Measurements from ENCODE around the gene TMEM8B.

The TMEM8B gene

DNA sequence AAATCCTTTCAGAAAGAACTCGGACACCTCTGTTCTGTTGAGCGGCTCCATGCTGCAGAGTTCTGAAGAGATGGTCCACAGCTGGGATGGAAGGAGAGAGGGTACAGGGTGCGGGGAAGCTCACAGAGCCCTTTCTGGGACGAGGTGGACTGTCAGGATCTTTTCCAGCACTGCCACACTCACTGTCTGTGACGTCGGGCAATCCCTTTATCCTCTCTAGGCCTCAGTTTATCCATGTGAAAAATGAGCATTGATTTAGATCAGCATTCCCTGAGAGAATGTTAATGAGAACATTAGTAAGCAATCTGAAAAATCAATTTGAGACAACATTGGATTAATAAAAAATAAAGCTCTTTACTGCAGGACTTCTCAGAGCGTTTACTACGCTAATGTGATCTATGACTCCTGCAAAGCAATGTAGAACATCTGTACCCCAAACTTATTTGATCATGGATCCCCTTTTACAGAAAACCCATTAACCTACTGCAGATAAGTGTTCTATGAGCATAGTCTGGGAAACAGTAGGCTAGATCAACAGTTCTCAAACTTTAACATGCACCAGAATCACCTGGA, 41.4 kb downstream of the TMEM8B start, which contains the start of gene OR13J1:
Gene OR13J1 (minus strand): TSS at position 51 of the 573 bp plus-strand sequence. CDS start 0 bp downstream, at position 51.
- Histone ChIP-seq H3K23ac (ENCODE audit: low read length) (no peak within 1 kb of the TSS), H2AK5ac (ENCODE audit: low read length) (no peak within 1 kb of the TSS), H4K91ac (ENCODE audit: low read depth, low read length) (no peak within 1 kb of the TSS), H3K4ac (ENCODE audit: low read depth, low read length) (no peak within 1 kb of the TSS), H3K79me1 (ENCODE audit: low read length) (no peaks in the 10 kb centered on the region), H3K18ac (ENCODE audit: low read length) (no peak within 1 kb of the TSS), H3K14ac (ENCODE audit: low read length) (no peak within 1 kb of the TSS), H3K9me3 (ENCODE audit: insufficient read depth, low read depth, low read length) (peaks cover 4% of the 10 kb centered on the region), H3K4me2 (ENCODE audit: low read length) (no peak within 1 kb of the TSS), H2BK120ac (ENCODE audit: insufficient read depth, low read length, poor library complexity) (no peak within 1 kb of the TSS), H3K9ac (ENCODE audit: low read length) (no peak within 1 kb of the TSS), H4K8ac (ENCODE audit: low read depth, low read length) (no peak within 1 kb of the TSS), H4K12ac (ENCODE audit: low read depth, low read length) (no peak within 1 kb of the TSS), H3K27ac (ENCODE audit: low read depth, low read length) (no peak within 1 kb of the TSS), H3K36me3 (ENCODE audit: control insufficient read depth in 1 of 2, insufficient read depth in 2 of 2, low read length in 2 of 2) (no peaks in the 10 kb centered on the region), H2AFZ (ENCODE audit: insufficient read depth, low read length, poor library complexity) (no peak within 1 kb of the TSS), H2BK5ac (ENCODE audit: low read depth, low read length, poor library complexity) (no peak within 1 kb of the TSS), H3K4me3 (ENCODE audit: low read depth, low read length) (no peak within 1 kb of the TSS), H3K27me3 (ENCODE audit: insufficient read depth, low read length) (no peaks in the 10 kb centered on the region), H2BK12ac (ENCODE audit: low read length) (no peak within 1 kb of the TSS), H3K4me1 (ENCODE audit: control insufficient read depth in 1 of 2, insufficient read depth in 2 of 2, low read length in 2 of 2) (no peaks in the 10 kb centered on the region), H3K79me2 (ENCODE audit: control insufficient read depth, insufficient read depth, low read length, poor library complexity) (no peaks in the 10 kb centered on the region)
- no peak for DNase-seq
- WGBS (ENCODE audit: extremely low coverage, insufficient coverage, insufficient read length): no CpG with 5 or more reads among the region's 8 CpGs

DNA sequence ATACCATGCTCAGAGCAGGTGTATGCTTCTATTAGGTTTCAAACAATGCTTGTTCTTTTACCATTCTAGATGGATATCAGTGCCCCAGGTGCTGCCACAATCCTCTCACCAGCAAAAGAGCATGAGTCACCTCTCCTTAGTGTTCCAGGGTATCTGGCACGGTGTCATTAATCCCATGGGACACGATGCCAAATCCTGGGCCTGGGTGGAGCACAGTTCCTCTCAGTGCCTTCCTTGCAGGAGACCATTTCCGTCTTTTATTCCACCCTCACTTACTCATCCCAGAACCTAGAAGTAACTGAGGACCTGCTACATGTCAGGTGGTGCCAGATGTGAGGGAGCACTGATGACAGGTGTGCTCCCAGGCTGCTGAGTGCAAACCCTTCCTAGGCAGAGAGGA, 42.5 kb downstream of the TMEM8B start:
- no CpG with 5 or more reads among the region's 3 CpGs for WGBS (ENCODE audit: extremely low coverage, insufficient coverage, insufficient read length)
- H3K36me3 ChIP-seq (ENCODE audit: control insufficient read depth in 1 of 2, insufficient read depth in 2 of 2, low read length in 2 of 2): no peaks in the 10 kb centered on the region
- H3K27ac ChIP-seq (ENCODE audit: low read depth, low read length): no peak overlapping the region
- H3K79me1 ChIP-seq (ENCODE audit: low read length): no peaks in the 10 kb centered on the region
- H4K12ac ChIP-seq (ENCODE audit: low read depth, low read length): no peak overlapping the region
- no peak overlapping the region for H3K18ac ChIP-seq (ENCODE audit: low read length)
- H3K4ac ChIP-seq (ENCODE audit: low read depth, low read length): no peak overlapping the region
- no peak overlapping the region for H4K8ac ChIP-seq (ENCODE audit: low read depth, low read length)
- no peak overlapping the region for H3K4me2 ChIP-seq (ENCODE audit: low read length)
- H3K4me3 ChIP-seq (ENCODE audit: low read depth, low read length): no peak overlapping the region
- H2BK12ac ChIP-seq (ENCODE audit: low read length): no peak overlapping the region
- H3K9me3 ChIP-seq (ENCODE audit: insufficient read depth, low read depth, low read length): peaks cover 4% of the 10 kb centered on the region
- H2AFZ ChIP-seq (ENCODE audit: insufficient read depth, low read length, poor library complexity): no peak overlapping the region
- H2AK5ac ChIP-seq (ENCODE audit: low read length): no peak overlapping the region
- H4K91ac ChIP-seq (ENCODE audit: low read depth, low read length): no peak overlapping the region
- H2BK5ac ChIP-seq (ENCODE audit: low read depth, low read length, poor library complexity): no peak overlapping the region
- H3K23ac ChIP-seq (ENCODE audit: low read length): no peak overlapping the region
- H3K14ac ChIP-seq (ENCODE audit: low read length): no peak overlapping the region
- H3K9ac ChIP-seq (ENCODE audit: low read length): no peak overlapping the region
- DNase-seq: peak in 1 of 2 donors; percentile 8
- H3K79me2 ChIP-seq (ENCODE audit: control insufficient read depth, insufficient read depth, low read length, poor library complexity): no peaks in the 10 kb centered on the region
- H3K27me3 ChIP-seq (ENCODE audit: insufficient read depth, low read length): no peaks in the 10 kb centered on the region
- no peaks in the 10 kb centered on the region for H3K4me1 ChIP-seq (ENCODE audit: control insufficient read depth in 1 of 2, insufficient read depth in 2 of 2, low read length in 2 of 2)
- no peak overlapping the region for H2BK120ac ChIP-seq (ENCODE audit: insufficient read depth, low read length, poor library complexity)

DNA sequence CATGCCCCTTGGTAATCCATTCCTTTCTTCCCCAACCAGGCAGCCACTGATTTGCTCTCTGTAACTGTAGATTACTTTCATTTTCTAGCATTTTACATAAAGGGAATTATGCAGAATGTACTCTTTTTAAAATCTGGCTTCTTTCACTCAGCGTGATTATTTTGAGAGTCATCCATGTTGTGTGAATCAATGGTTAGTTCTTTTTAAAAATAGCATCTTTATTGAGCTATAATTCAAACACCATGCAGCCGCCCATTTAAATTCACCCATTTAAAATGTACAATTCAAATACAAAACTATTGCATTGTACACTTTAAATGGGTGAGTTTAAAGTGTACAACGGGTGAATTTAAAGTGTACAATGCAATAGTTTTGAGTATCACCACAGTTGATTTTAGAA, 43.5 kb downstream of the TMEM8B start:
- Histone ChIP-seq H3K79me2 (ENCODE audit: control insufficient read depth, insufficient read depth, low read length, poor library complexity) (no peaks in the 10 kb centered on the region), H3K18ac (ENCODE audit: low read length) (no peak overlapping the region), H4K91ac (ENCODE audit: low read depth, low read length) (no peak overlapping the region), H3K27ac (ENCODE audit: low read depth, low read length) (no peak overlapping the region), H2BK5ac (ENCODE audit: low read depth, low read length, poor library complexity) (no peak overlapping the region), H3K14ac (ENCODE audit: low read length) (no peak overlapping the region), H3K9ac (ENCODE audit: low read length) (no peak overlapping the region), H2BK120ac (ENCODE audit: insufficient read depth, low read length, poor library complexity) (no peak overlapping the region), H3K27me3 (ENCODE audit: insufficient read depth, low read length) (no peaks in the 10 kb centered on the region), H2AK5ac (ENCODE audit: low read length) (no peak overlapping the region), H3K79me1 (ENCODE audit: low read length) (no peaks in the 10 kb centered on the region), H3K4me1 (ENCODE audit: control insufficient read depth in 1 of 2, insufficient read depth in 2 of 2, low read length in 2 of 2) (no peaks in the 10 kb centered on the region), H4K8ac (ENCODE audit: low read depth, low read length) (no peak overlapping the region), H2AFZ (ENCODE audit: insufficient read depth, low read length, poor library complexity) (no peak overlapping the region), H3K4me3 (ENCODE audit: low read depth, low read length) (no peak overlapping the region), H3K4ac (ENCODE audit: low read depth, low read length) (no peak overlapping the region), H3K23ac (ENCODE audit: low read length) (no peak overlapping the region), H3K4me2 (ENCODE audit: low read length) (no peak overlapping the region), H4K12ac (ENCODE audit: low read depth, low read length) (no peak overlapping the region), H3K36me3 (ENCODE audit: control insufficient read depth in 1 of 2, insufficient read depth in 2 of 2, low read length in 2 of 2) (no peaks in the 10 kb centered on the region), H2BK12ac (ENCODE audit: low read length) (no peak overlapping the region), H3K9me3 (ENCODE audit: insufficient read depth, low read depth, low read length) (peaks cover 4% of the 10 kb centered on the region)
- no CpG with 5 or more reads among the region's 3 CpGs for WGBS (ENCODE audit: extremely low coverage, insufficient coverage, insufficient read length)
- DNase-seq: no peak

DNA sequence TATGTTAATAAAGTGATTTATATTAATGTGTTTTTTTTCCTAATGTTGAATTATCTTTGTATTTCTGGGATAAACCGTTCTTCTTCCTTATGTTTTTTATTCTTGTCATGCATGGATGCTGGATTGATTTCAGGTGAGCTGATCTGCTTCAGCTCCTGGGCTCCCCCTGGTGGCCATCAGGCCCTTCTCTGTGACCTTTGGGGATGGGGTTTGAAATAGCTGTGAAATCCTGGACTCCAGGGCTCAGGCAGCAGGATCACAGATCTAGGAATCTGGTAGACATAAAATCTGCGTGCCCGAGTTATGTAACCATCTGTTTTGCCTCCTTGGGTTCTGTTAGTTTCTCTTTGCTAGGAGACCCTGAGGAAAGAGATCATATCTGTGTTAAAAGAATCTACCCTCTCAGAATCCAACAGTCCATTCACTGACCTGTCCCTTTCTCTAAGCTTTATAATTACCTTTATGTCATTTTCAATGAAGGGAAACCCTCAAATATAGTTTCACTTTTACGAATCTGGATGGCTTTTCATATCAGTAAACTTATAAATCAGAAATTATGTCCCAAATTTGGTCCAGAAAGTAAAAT, 53.3 kb downstream of the TMEM8B start:
- no peak overlapping the region for H4K91ac ChIP-seq (ENCODE audit: low read depth, low read length)
- no peaks in the 10 kb centered on the region for H3K4me1 ChIP-seq (ENCODE audit: control insufficient read depth in 1 of 2, insufficient read depth in 2 of 2, low read length in 2 of 2)
- H2BK5ac ChIP-seq (ENCODE audit: low read depth, low read length, poor library complexity): no peak overlapping the region
- H3K36me3 ChIP-seq (ENCODE audit: control insufficient read depth in 1 of 2, insufficient read depth in 2 of 2, low read length in 2 of 2): no peaks in the 10 kb centered on the region
- no peak overlapping the region for H4K12ac ChIP-seq (ENCODE audit: low read depth, low read length)
- H3K9ac ChIP-seq (ENCODE audit: low read length): no peak overlapping the region
- H3K79me1 ChIP-seq (ENCODE audit: low read length): no peaks in the 10 kb centered on the region
- WGBS (ENCODE audit: extremely low coverage, insufficient coverage, insufficient read length): no CpG with 5 or more reads among the region's 4 CpGs
- H3K4me3 ChIP-seq (ENCODE audit: low read depth, low read length): no peak overlapping the region
- no peak overlapping the region for H3K23ac ChIP-seq (ENCODE audit: low read length)
- no peak overlapping the region for H2AFZ ChIP-seq (ENCODE audit: insufficient read depth, low read length, poor library complexity)
- H2BK120ac ChIP-seq (ENCODE audit: insufficient read depth, low read length, poor library complexity): no peak overlapping the region
- H3K79me2 ChIP-seq (ENCODE audit: control insufficient read depth, insufficient read depth, low read length, poor library complexity): no peaks in the 10 kb centered on the region
- H2BK12ac ChIP-seq (ENCODE audit: low read length): no peak overlapping the region
- no peak overlapping the region for H3K14ac ChIP-seq (ENCODE audit: low read length)
- H3K4ac ChIP-seq (ENCODE audit: low read depth, low read length): no peak overlapping the region
- H2AK5ac ChIP-seq (ENCODE audit: low read length): no peak overlapping the region
- no peak overlapping the region for H3K18ac ChIP-seq (ENCODE audit: low read length)
- no peak overlapping the region for H4K8ac ChIP-seq (ENCODE audit: low read depth, low read length)
- H3K27me3 ChIP-seq (ENCODE audit: insufficient read depth, low read length): no peaks in the 10 kb centered on the region
- DNase-seq: peak; percentile 70 to 85
- no peaks in the 10 kb centered on the region for H3K9me3 ChIP-seq (ENCODE audit: insufficient read depth, low read depth, low read length)
- H3K27ac ChIP-seq (ENCODE audit: low read depth, low read length): no peak overlapping the region
- no peak overlapping the region for H3K4me2 ChIP-seq (ENCODE audit: low read length)

Data from trophoblast cell (in vitro differentiated cells and primary cell).